Fibroblast of lung (primary cell): ENCODE data around the gene SF1. TPM values are rescaled to one million over a fixed set of nuclear protein-coding genes. Genes with fewer than 3 reads are reported as not detected.

Experiments used
- DNase-seq, 2 donors: peaks; one replicate each; pipeline versions ENCODE4 v3.0.0 to v3.0.0-alpha.2; 2010; ENCODE audit warnings: low read depth in 2 of 2
- H2AFZ ChIP-seq: 2 replicates; pipeline ENCODE4 v1.5.1; 2012; ENCODE audit warnings: low read length, control low read depth, inconsistent platforms
- H3K27ac ChIP-seq: 2 replicates; pipeline ENCODE4 v1.5.1; 2011; ENCODE audit warnings: low read length, control low read depth; ENCODE audit not compliant: insufficient read depth
- H3K27me3 ChIP-seq: 2 replicates; pipeline ENCODE4 v1.5.1; 2011; ENCODE audit warnings: mild to moderate bottlenecking, low read length; ENCODE audit not compliant: control insufficient read depth, insufficient read depth
- H3K36me3 ChIP-seq: 2 replicates; pipeline ENCODE4 v1.5.1; 2011; ENCODE audit warnings: low read length; ENCODE audit not compliant: control insufficient read depth, insufficient read depth
- H3K4me1 ChIP-seq: 2 replicates; pipeline ENCODE4 v1.5.1; 2011; ENCODE audit warnings: low read length; ENCODE audit not compliant: control insufficient read depth, insufficient read depth; ENCODE audit errors: extremely low read depth
- H3K4me2 ChIP-seq: 2 replicates; pipeline ENCODE4 v1.5.1; 2011; ENCODE audit warnings: low read length, control low read depth; ENCODE audit not compliant: insufficient read depth; ENCODE audit errors: extremely low read depth
- H3K4me3 ChIP-seq, 4 experiments: fragments of 200-600 bp in 1 of 4; sonication (generic) in 1 of 4; replicated peaks in 1 of 4; 2 replicates each; pipeline ENCODE4 v1.5.1; 2011 to 2016; ENCODE audit warnings: low read length in 4 of 4, low read depth in 3 of 4, mild to moderate bottlenecking in 3 of 4, control low read depth in 2 of 4, inconsistent platforms in 1 of 4, mixed read lengths in 1 of 4; ENCODE audit not compliant: insufficient read depth in 1 of 4; ENCODE audit errors: control extremely low read depth in 1 of 4
- H3K79me2 ChIP-seq: 2 replicates; pipeline ENCODE4 v1.5.1; 2012; ENCODE audit warnings: mild to moderate bottlenecking, low read length, inconsistent platforms; ENCODE audit not compliant: control insufficient read depth, insufficient read depth
- H3K9ac ChIP-seq: 2 replicates; pipeline ENCODE4 v1.5.1; 2011; ENCODE audit warnings: mild to moderate bottlenecking, low read length, control low read depth; ENCODE audit not compliant: insufficient read depth
- H3K9me3 ChIP-seq: 2 replicates; pipeline ENCODE4 v1.5.1; 2012; ENCODE audit warnings: low read depth, low read length; ENCODE audit not compliant: control insufficient read depth, insufficient read depth
- H4K20me1 ChIP-seq: 2 replicates; pipeline ENCODE4 v1.5.1; 2011; ENCODE audit warnings: low read length; ENCODE audit not compliant: control insufficient read depth, insufficient read depth; ENCODE audit errors: extremely low read depth
- EZH2 ChIP-seq: IDR thresholded peaks from 2 replicates; pipeline ENCODE4 v1.5.1; 2012; ENCODE audit warnings: low read length, control low read depth, mild to moderate bottlenecking; ENCODE audit errors: missing control alignments
- polyA plus RNA-seq, 2 donors: library from polyadenylated mRNA; depleted of rRNA in 1 of 2; stranded (reverse) in 1 of 2; unstranded in 1 of 2; fragments of >200 nt; gene quantifications; 2 replicates each; pipeline ENCODE4 v1.2.1, GENCODE V29; 2011 to 2012; ENCODE audit warnings: missing spikeins in 1 of 2
- total RNA-seq: library from RNA; depleted of rRNA; stranded (reverse); fragments of >200 nt; gene quantifications from 2 replicates; pipeline ENCODE4 v1.2.1, GENCODE V29; 2014
- TF ChIP-seq, protein P1 (sequence below), 2 donors: IDR thresholded peaks in 1 of 2; conservative IDR thresholded peaks in 1 of 2; 1 replicate in 1 of 2; 2 replicates in 1 of 2; pipeline ENCODE4 v1.5.1; 2011 to 2012; ENCODE audit warnings: low read length in 2 of 2, control low read depth in 1 of 2, inconsistent platforms in 1 of 2, low read depth in 1 of 2, mild to moderate bottlenecking in 1 of 2

SF1 gene
- total and polyA plus RNA-seq, 2 donors (not counting 1 experiment from before 2014, with no cell fraction given): 78.9 to 105 TPM

GRCh38 chr11:64765851-64766665 is 12.3 kb downstream of the SF1 start:
- DNase-seq: no peak
- no peak overlapping the region for H3K4me3 ChIP-seq
- H3K4me2 ChIP-seq: no peak overlapping the region

GRCh38 chr11:64765291-64765850 is 13.0 kb downstream of the SF1 start:
- no peak overlapping the region for H2AFZ ChIP-seq
- no peaks in the 10 kb centered on the region for H4K20me1 ChIP-seq
- peaks cover 48% of the 10 kb centered on the region for H3K36me3 ChIP-seq
- no peak overlapping the region for H3K27ac ChIP-seq
- H3K9me3 ChIP-seq: no peaks in the 10 kb centered on the region
- no peak for DNase-seq
- H3K9ac ChIP-seq: no peak overlapping the region
- no peak overlapping the region for H3K4me3 ChIP-seq
- no peak for TF ChIP-seq EZH2
- TF ChIP-seq, protein P1, sequence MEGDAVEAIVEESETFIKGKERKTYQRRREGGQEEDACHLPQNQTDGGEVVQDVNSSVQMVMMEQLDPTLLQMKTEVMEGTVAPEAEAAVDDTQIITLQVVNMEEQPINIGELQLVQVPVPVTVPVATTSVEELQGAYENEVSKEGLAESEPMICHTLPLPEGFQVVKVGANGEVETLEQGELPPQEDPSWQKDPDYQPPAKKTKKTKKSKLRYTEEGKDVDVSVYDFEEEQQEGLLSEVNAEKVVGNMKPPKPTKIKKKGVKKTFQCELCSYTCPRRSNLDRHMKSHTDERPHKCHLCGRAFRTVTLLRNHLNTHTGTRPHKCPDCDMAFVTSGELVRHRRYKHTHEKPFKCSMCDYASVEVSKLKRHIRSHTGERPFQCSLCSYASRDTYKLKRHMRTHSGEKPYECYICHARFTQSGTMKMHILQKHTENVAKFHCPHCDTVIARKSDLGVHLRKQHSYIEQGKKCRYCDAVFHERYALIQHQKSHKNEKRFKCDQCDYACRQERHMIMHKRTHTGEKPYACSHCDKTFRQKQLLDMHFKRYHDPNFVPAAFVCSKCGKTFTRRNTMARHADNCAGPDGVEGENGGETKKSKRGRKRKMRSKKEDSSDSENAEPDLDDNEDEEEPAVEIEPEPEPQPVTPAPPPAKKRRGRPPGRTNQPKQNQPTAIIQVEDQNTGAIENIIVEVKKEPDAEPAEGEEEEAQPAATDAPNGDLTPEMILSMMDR (conservative IDR thresholded peaks at IDR 0.05 in 1 of 2, IDR thresholded peaks at IDR 0.05 in 1 of 2; ENCODE audit: low read depth in 1 of 2, low read length in 2 of 2): peak in 1 of 2 donors; percentile 9
- H3K4me2 ChIP-seq: no peak overlapping the region
- no peaks in the 10 kb centered on the region for H3K27me3 ChIP-seq
- peaks cover 10% of the 10 kb centered on the region for H3K79me2 ChIP-seq
- H3K4me1 ChIP-seq: peaks cover 15% of the 10 kb centered on the region

More at GRCh38 chr11:64765851-64766665, 12.3 kb downstream of the SF1 start:
- peaks cover 13% of the 10 kb centered on the region for H3K4me1 ChIP-seq
- TF ChIP-seq EZH2: no peak
- TF ChIP-seq, protein P1 (conservative IDR thresholded peaks at IDR 0.05 in 1 of 2, IDR thresholded peaks at IDR 0.05 in 1 of 2; ENCODE audit: low read depth in 1 of 2, low read length in 2 of 2): no peak
- no peak overlapping the region for H2AFZ ChIP-seq
- H3K9me3 ChIP-seq: no peaks in the 10 kb centered on the region
- H3K27ac ChIP-seq: no peak overlapping the region
- H3K27me3 ChIP-seq: no peaks in the 10 kb centered on the region
- no peak overlapping the region for H3K9ac ChIP-seq
- peaks cover 51% of the 10 kb centered on the region for H3K36me3 ChIP-seq
- H4K20me1 ChIP-seq: no peaks in the 10 kb centered on the region
- H3K79me2 ChIP-seq: peaks cover 12% of the 10 kb centered on the region

DNA sequence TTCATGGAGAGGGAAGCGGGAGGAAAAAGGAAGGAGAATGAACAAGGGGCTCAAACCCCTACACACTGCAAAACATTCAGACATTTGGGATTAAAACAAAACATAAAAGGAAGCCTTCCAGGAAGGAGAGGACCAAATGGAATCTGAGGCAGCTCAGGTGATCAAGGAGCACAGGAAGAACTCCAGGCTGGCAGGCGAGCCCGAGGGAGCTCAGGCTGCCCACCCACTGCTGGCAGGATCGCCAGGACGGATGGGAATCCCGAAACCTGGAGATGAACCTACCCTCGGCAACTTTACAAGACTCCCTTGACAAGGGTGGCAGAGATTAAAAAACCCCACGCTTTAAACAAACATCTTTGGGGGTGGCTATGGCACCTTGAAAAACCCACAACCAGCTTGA is 13.6 kb downstream of the SF1 start:
- peaks cover 21% of the 10 kb centered on the region for H3K4me1 ChIP-seq
- no peaks in the 10 kb centered on the region for H4K20me1 ChIP-seq
- peaks cover 8% of the 10 kb centered on the region for H3K79me2 ChIP-seq
- no peak overlapping the region for H3K4me2 ChIP-seq
- no peak overlapping the region for H3K27ac ChIP-seq
- no peak overlapping the region for H3K4me3 ChIP-seq
- no peaks in the 10 kb centered on the region for H3K9me3 ChIP-seq
- no peak overlapping the region for H3K9ac ChIP-seq
- no peaks in the 10 kb centered on the region for H3K27me3 ChIP-seq
- no peak overlapping the region for H2AFZ ChIP-seq
- DNase-seq: no peak
- H3K36me3 ChIP-seq: peaks cover 43% of the 10 kb centered on the region
- no peak for TF ChIP-seq EZH2
- TF ChIP-seq, protein P1 (conservative IDR thresholded peaks at IDR 0.05 in 1 of 2, IDR thresholded peaks at IDR 0.05 in 1 of 2; ENCODE audit: low read depth in 1 of 2, low read length in 2 of 2): no peak
